Natural killer cell (primary cell): Measurements from ENCODE around the gene PGAM2. TPM values are rescaled to one million over a fixed set of nuclear protein-coding genes. Genes with fewer than 3 reads are reported as not detected.
A peak's percentile ranks its signal among the peaks of the same experiment; 100 is the strongest.

ENCODE experiments used
- ATAC-seq, 3 donors: fragments of 150-1000 bp in 2 of 3; fragments of 200-7000 bp in 1 of 3; cut with Tn5 transposase; 1 replicate in 1 of 3; 2 replicates in 2 of 3; pipeline ENCODE4 v1.10.0; 2021; ENCODE audit warnings: mild to moderate bottlenecking in 2 of 3, moderate library complexity in 2 of 3
- DNase-seq, 2 donors: peaks; one replicate each; pipeline versions ENCODE4 v3.0.0 to v3.0.0-alpha.2; 2013 to 2021; ENCODE audit warnings: mixed read lengths in 1 of 2
- H3K27ac ChIP-seq: one replicate; pipeline ENCODE4 v1.5.1; 2013; ENCODE audit warnings: mild to moderate bottlenecking, low read length
- H3K27me3 ChIP-seq: one replicate; pipeline ENCODE4 v1.6.1; 2013; ENCODE audit warnings: low read length; ENCODE audit not compliant: control insufficient read depth, insufficient read depth
- H3K36me3 ChIP-seq: one replicate; pipeline ENCODE4 v1.6.1; 2013; ENCODE audit warnings: low read length; ENCODE audit not compliant: control insufficient read depth, insufficient read depth
- H3K4me1 ChIP-seq: one replicate; pipeline ENCODE4 v1.6.1; 2013; ENCODE audit warnings: low read length; ENCODE audit not compliant: control insufficient read depth, insufficient read depth
- H3K4me3 ChIP-seq: one replicate; pipeline ENCODE4 v1.5.1; 2013; ENCODE audit warnings: low read length
- H3K9me3 ChIP-seq: one replicate; pipeline ENCODE4 v1.6.1; 2013; ENCODE audit warnings: low read length; ENCODE audit not compliant: control insufficient read depth, insufficient read depth
- H3K27ac Mint-ChIP-seq, 2 donors: one replicate each; pipeline ENCODE4 v1.8.0; 2022; ENCODE audit warnings: mild to moderate bottlenecking in 2 of 2, mixed read lengths in 2 of 2, moderate library complexity in 1 of 2
- H3K27me3 Mint-ChIP-seq, 2 donors: one replicate each; pipeline ENCODE4 v1.8.0; 2022; ENCODE audit warnings: low read depth in 2 of 2, mixed read lengths in 2 of 2
- H3K36me3 Mint-ChIP-seq: one replicate; pipeline ENCODE4 v1.8.0; 2022; ENCODE audit warnings: mixed read lengths
- H3K4me1 Mint-ChIP-seq, 2 donors: one replicate each; pipeline ENCODE4 v1.8.0; 2022; ENCODE audit warnings: mixed read lengths in 2 of 2
- H3K4me3 Mint-ChIP-seq: one replicate; pipeline ENCODE4 v1.8.0; 2022; ENCODE audit warnings: mild to moderate bottlenecking, moderate library complexity, mixed read lengths
- H3K9me3 Mint-ChIP-seq, 2 donors: one replicate each; pipeline ENCODE4 v1.8.0; 2022; ENCODE audit warnings: mixed read lengths in 2 of 2
- CTCF ChIP-seq: fragments of 200-600 bp; IDR thresholded peaks from one replicate; pipeline ENCODE4 v1.8.0; 2022; ENCODE audit warnings: antibody characterized with exemption
- WGBS: methylation state at CpG from one replicate; pipeline ENCODE4 v1.1.7; 2013; ENCODE audit warnings: missing lambda C conversion rate; ENCODE audit not compliant: insufficient coverage; 5-methylcytosine and 5-hydroxymethylcytosine counted together
- intact Hi-C: fragments of 100-400 bp; cut with micrococcal nuclease; formaldehyde crosslinking; loops from one replicate; pipeline ENCODE4 v1.14.2; 2022
- total RNA-seq, 4 donors: library from RNA; stranded (reverse); fragments of 120-200 nt in 1 of 4; gene quantifications; one replicate each; pipeline versions ENCODE4 v1.2.3 to v1.2.4, GENCODE V29; 2013 to 2022

The PGAM2 gene
- total RNA-seq, 3 donors from 2014 or later (not counting 1 experiment from before 2014, with no cell fraction given) = 1.0 to 1.9 (median 1.5) TPM

- Mint-ChIP-seq H3K9me3 (no peaks in the 10 kb centered on the region), H3K4me1 (peaks cover 12 to 29% of the 10 kb centered on the region in 2 donors), H3K27ac (peak overlapping the region; percentile 50 to 63), H3K4me3 (no peak overlapping the region), H3K36me3 (no peaks in the 10 kb centered on the region), H3K27me3 (no peaks in the 10 kb centered on the region)
- TF ChIP-seq CTCF = no peak
- intact Hi-C loops = no loop called here
- H3K27me3 ChIP-seq = no peaks in the 10 kb centered on the region
- no peak overlapping the region for H3K4me3 ChIP-seq
- H3K4me1 ChIP-seq = peaks cover 24% of the 10 kb centered on the region
- DNase-seq (no peak), ATAC-seq (no peak)
- no peak overlapping the region for H3K27ac ChIP-seq
- H3K9me3 ChIP-seq = no peaks in the 10 kb centered on the region
- H3K36me3 ChIP-seq = peaks cover 4% of the 10 kb centered on the region
- 94% methylated on average over 11 of the region's 11 CpGs for WGBS
Measured at GRCh38 chr7:44067064-44067951, 1.9 kb upstream of the PGAM2 start.

GRCh38 chr7:44066494-44067063, 1.2 kb upstream of the PGAM2 start:
- TF ChIP-seq CTCF = no peak
- Histone ChIP-seq H3K36me3 (peaks cover 11% of the 10 kb centered on the region), H3K9me3 (no peaks in the 10 kb centered on the region), H3K4me3 (no peak overlapping the region), H3K27ac (no peak overlapping the region), H3K4me1 (peaks cover 22% of the 10 kb centered on the region), H3K27me3 (no peaks in the 10 kb centered on the region)
- peak overlapping the region; percentile 50 to 70 for H3K27ac Mint-ChIP-seq
- DNase-seq (no peak), ATAC-seq (no peak)
- H3K9me3 Mint-ChIP-seq = no peaks in the 10 kb centered on the region
- intact Hi-C loops = no loop called here
- 70% methylated on average over 7 of the region's 7 CpGs for WGBS
- no peak overlapping the region for H3K4me3 Mint-ChIP-seq
- H3K4me1 Mint-ChIP-seq = peaks cover 12 to 23% of the 10 kb centered on the region in 2 donors
- no peaks in the 10 kb centered on the region for H3K27me3 Mint-ChIP-seq
- no peaks in the 10 kb centered on the region for H3K36me3 Mint-ChIP-seq

GRCh38 chr7:44066111-44066460, 719 bp upstream of the PGAM2 start:
- TF ChIP-seq CTCF = no peak
- Histone ChIP-seq H3K9me3 (no peaks in the 10 kb centered on the region), H3K27me3 (no peaks in the 10 kb centered on the region), H3K4me3 (no peak overlapping the region), H3K4me1 (peaks cover 22% of the 10 kb centered on the region), H3K36me3 (peaks cover 16% of the 10 kb centered on the region), H3K27ac (no peak overlapping the region)
- H3K9me3 Mint-ChIP-seq = no peaks in the 10 kb centered on the region
- DNase-seq (no peak), ATAC-seq (no peak)
- intact Hi-C loops = no loop called here
- H3K4me3 Mint-ChIP-seq = no peak overlapping the region
- peak overlapping the region; percentile 29 to 70 for H3K27ac Mint-ChIP-seq
- H3K36me3 Mint-ChIP-seq = no peaks in the 10 kb centered on the region
- 35% methylated on average over 5 of the region's 6 CpGs for WGBS
- peaks cover 12 to 23% of the 10 kb centered on the region in 2 donors for H3K4me1 Mint-ChIP-seq
- H3K27me3 Mint-ChIP-seq = no peaks in the 10 kb centered on the region
